ENCODE data around the gene MCM3AP.

MCM3AP gene

DNA sequence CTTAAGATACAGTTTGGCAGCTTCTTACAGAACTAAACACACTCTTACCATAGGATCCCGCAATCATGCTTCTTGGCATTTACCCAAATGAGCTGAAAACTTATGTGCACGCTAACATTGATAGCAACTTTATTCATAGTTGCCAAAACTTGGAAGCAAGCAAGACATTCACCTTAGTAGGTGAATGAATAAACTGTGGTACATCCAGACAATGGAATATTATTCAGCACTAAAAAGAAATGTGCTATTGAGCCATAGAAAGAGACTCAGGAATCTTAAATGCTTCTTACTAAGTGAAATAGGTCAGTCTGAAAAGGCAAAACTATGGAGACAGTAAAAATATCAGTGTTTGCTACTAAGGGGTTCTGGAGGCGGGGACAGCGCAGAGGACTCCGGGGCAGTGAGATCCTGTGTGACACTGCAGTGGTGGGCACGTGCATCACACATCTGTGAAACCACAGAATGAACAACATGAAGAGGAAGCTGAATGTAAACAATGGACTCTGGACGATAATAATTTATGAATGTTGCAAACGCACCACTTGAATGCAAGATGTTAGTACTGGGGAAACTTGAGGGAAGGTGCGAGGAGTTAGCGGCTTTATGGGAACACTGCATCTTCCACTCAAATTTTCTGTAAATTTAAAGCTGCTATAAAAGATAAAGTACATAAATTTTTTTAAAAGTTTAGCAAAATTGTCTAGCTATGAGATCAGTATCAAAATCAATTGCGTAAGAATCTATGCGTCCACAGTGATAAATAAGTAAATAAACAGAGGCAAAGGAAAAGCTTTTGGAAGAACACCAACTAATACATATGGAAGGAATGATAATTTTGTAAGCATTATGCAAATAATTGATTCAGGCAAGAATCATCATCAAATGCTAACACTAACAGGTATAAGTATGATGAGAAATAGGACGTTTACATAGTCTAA lies 85.7 kb downstream of the MCM3AP start:
- in situ Hi-C loops (cut with MboI; ENCODE audit: low sequenced_read_pairs, unreplicated experiment), result no loop called here
- no peak for DNase-seq (ENCODE audit: low spot score)
- TF ChIP-seq, protein P1, sequence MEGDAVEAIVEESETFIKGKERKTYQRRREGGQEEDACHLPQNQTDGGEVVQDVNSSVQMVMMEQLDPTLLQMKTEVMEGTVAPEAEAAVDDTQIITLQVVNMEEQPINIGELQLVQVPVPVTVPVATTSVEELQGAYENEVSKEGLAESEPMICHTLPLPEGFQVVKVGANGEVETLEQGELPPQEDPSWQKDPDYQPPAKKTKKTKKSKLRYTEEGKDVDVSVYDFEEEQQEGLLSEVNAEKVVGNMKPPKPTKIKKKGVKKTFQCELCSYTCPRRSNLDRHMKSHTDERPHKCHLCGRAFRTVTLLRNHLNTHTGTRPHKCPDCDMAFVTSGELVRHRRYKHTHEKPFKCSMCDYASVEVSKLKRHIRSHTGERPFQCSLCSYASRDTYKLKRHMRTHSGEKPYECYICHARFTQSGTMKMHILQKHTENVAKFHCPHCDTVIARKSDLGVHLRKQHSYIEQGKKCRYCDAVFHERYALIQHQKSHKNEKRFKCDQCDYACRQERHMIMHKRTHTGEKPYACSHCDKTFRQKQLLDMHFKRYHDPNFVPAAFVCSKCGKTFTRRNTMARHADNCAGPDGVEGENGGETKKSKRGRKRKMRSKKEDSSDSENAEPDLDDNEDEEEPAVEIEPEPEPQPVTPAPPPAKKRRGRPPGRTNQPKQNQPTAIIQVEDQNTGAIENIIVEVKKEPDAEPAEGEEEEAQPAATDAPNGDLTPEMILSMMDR (IDR thresholded peaks at IDR 0.05; ENCODE audit: borderline replicate concordance, control extremely low read depth, extremely low read depth, insufficient read depth, missing control alignments), result no peak

DNA sequence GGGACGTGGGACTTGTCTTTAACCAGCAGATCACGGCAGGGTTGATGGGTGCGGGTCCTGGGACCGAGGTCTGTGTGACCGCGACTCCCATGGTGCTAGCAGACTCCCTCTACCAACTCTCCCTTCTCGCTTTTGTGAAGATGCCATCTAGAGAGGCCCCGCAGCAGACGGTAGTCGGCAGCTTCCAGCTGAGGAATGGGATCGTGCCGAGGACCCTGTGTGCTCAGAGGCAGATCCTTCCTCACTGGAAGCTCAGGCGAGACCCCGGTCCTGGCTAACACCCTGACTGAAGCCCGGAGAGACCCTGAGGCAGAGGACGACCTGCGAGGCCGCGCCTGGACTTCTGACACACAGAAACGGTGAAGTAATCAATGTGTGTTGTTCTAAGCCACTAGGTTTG lies 88.7 kb downstream of the MCM3AP start:
- TF ChIP-seq, protein P1 (IDR thresholded peaks at IDR 0.05; ENCODE audit: borderline replicate concordance, control extremely low read depth, extremely low read depth, insufficient read depth, missing control alignments), result no peak
- in situ Hi-C loops (cut with MboI; ENCODE audit: low sequenced_read_pairs, unreplicated experiment), result no loop called here
- no peak for DNase-seq (ENCODE audit: low spot score)

DNA sequence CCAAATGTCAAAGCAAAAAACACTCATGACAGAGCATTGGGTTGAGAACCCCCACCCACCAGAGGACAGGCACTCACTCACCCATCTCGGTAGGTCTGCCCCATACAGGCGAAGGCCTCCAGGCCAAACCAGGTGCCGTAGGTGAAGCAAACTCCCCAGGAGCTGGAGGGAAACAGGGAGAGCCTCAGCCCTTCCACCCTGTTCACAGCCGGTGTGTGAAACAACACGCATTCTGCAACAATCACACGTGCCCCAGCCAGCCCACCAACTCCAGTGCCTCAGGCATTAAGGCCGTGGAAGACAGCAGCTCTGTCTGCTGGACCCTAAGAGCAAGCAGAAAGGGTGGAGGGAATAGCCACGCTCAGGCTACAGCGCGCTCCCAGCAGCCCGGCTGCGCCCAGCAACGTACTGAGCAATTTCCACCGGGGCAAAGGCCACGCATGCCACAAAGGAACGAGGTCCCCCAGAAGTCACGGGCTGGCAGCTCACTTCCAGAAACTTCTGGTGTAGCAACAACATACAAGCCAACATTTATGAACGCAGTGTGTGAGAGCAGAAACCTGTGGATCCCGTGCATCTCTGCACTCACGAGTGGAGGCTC lies 89.7 kb downstream of the MCM3AP start:
- TF ChIP-seq, protein P1 (IDR thresholded peaks at IDR 0.05; ENCODE audit: borderline replicate concordance, control extremely low read depth, extremely low read depth, insufficient read depth, missing control alignments), result no peak
- no peak for DNase-seq (ENCODE audit: low spot score)
- in situ Hi-C loops (cut with MboI; ENCODE audit: low sequenced_read_pairs, unreplicated experiment), result no loop called here

DNA sequence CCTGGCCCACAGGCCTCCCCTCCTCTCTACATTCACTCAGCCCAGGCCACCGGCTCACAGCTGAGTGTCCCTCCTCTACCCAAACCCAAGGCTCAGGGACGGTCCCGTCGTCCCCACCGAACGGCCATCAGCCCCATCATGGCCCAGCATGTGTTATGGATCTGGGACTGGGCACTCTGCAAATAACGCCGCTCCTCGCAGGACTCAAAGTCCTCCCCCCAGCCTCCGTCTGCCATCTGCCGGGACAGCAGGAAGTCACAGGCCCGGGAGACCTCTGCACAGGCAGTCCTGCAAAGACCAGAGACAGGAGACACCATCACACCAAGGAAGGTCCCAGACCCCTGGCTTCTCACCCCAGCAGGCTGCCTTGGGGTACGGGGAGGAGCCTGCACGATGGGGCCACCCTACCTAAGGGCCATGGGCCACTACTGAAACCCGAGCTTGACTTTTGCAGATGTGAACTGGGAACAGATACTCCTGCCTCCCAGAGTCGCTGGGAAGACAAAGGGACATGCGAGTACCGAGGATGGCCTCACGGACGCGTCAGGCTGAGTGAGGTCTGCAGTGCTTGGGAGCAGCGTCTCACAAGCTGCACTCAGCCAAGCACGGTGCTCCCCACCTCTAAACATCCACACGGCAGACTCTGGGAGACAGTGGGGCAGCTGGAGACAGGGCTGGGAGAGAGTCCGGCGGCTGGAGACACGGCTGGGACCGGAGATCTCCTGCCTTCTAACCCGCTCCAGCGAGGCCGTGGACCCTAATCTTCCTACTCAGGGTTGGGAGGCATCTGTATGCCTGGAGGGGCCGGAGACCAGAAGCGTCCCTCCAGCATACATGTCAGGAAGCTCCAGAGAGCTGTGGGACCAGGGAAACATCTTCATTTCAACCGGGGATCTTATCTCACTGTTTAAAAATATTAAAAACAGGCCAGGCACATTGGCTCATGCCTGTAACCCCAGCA lies 90.8 kb downstream of the MCM3AP start:
- TF ChIP-seq, protein P1 (IDR thresholded peaks at IDR 0.05; ENCODE audit: borderline replicate concordance, control extremely low read depth, extremely low read depth, insufficient read depth, missing control alignments), result no peak
- in situ Hi-C loops (cut with MboI; ENCODE audit: low sequenced_read_pairs, unreplicated experiment), result no loop called here
- no peak for DNase-seq (ENCODE audit: low spot score)

DNA sequence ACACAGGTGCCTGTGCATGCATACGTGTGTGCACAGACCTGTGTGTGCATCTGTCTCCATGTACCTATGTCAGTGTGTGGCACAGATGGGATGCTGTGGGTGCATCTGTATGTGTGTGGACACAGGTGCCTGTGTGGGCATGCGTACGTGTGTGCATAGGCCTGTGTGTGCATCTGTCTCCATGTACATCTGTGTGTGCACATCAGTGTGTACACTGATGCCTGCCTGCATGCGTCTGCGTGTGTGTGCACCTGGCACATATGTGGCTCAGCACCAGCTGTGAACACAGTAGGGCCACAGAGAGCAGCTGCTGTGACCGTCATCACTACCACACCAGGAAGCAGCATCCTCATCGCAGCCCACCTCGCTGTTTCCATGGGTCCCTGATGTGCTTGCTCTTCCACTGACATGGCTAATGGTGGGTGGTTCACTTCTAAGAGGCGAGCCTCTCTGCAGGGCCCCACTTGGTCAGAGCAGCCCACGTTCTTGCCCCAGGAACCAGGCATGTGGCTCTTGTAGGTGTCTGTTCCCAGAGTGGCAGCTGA lies 91.5 kb downstream of the MCM3AP start:
- in situ Hi-C loops (cut with MboI; ENCODE audit: low sequenced_read_pairs, unreplicated experiment), result no loop called here
- TF ChIP-seq, protein P1 (IDR thresholded peaks at IDR 0.05; ENCODE audit: borderline replicate concordance, control extremely low read depth, extremely low read depth, insufficient read depth, missing control alignments), result no peak
- DNase-seq (ENCODE audit: low spot score), result no peak

Data from GM13976 (cell line).